ENCODE results near the gene SDR9C7.

GRCh38 chr12:56932867-56933266, 1.3 kb downstream of the SDR9C7 start:
- no peak for TF ChIP-seq POLR2A (IDR thresholded peaks at IDR 0.05)
- no peak for TF ChIP-seq CTCF (IDR thresholded peaks at IDR 0.05)

Data from Peyer's patch (tissue), 4 donors.